Upper lobe of right lung (tissue), 1 donor: ENCODE data around the gene PDHB. TPM values are rescaled to one million over a fixed set of nuclear protein-coding genes. Genes with fewer than 3 reads are reported as not detected.

Experiments used
- ATAC-seq: fragments of 200-7000 bp; cut with Tn5 transposase; one replicate; pipeline ENCODE4 v1.9.1; 2020; ENCODE audit warnings: mild to moderate bottlenecking, moderate library complexity
- DNase-seq: peaks from one replicate; pipeline ENCODE4 v3.0.0-alpha.2; 2020
- H3K27ac ChIP-seq: fragments of 200-600 bp; one replicate; pipeline ENCODE4 v1.8.0; 2022
- H3K27me3 ChIP-seq: fragments of 200-600 bp; one replicate; pipeline ENCODE4 v1.8.0; 2022; ENCODE audit warnings: mild to moderate bottlenecking
- H3K36me3 ChIP-seq: fragments of 200-600 bp; one replicate; pipeline ENCODE4 v1.8.0; 2022
- H3K4me1 ChIP-seq: fragments of 200-600 bp; one replicate; pipeline ENCODE4 v1.8.0; 2022
- H3K4me3 ChIP-seq: fragments of 200-600 bp; one replicate; pipeline ENCODE4 v1.8.0; 2022; ENCODE audit warnings: mild to moderate bottlenecking
- H3K9me3 ChIP-seq: fragments of 200-600 bp; one replicate; pipeline ENCODE4 v1.8.0; 2022
- intact Hi-C: fragments of 100-400 bp; cut with DNase I; formaldehyde crosslinking; loops from one replicate; pipeline ENCODE4 v1.11.0; 2022
- total RNA-seq: library from RNA; stranded (reverse); fragmentation: NEBNext Ultra II Directional; extraction: Animal tissue kit (Norgen Biotek cat#: 25700); gene quantifications from one replicate; pipeline ENCODE4 v1.2.1, GENCODE V29; 2021
- TF ChIP-seq, protein P1 (sequence below): fragments of 200-600 bp; IDR thresholded peaks from one replicate; pipeline ENCODE4 v1.8.0; 2022; ENCODE audit warnings: antibody characterized with exemption
- donor health status: DM: no; HTN: yes; CAD: no; lungs with severe emphysema.

The PDHB gene
- total RNA-seq, 1 donor from 2014 or later: 49.6 TPM

- Histone ChIP-seq H3K9me3 (no peaks in the 10 kb centered on the region), H3K36me3 (peaks cover 4% of the 10 kb centered on the region), H3K4me1 (no peaks in the 10 kb centered on the region), H3K4me3 (no peak overlapping the region), H3K27me3 (no peaks in the 10 kb centered on the region), H3K27ac (no peak overlapping the region)
- TF ChIP-seq, protein P1, sequence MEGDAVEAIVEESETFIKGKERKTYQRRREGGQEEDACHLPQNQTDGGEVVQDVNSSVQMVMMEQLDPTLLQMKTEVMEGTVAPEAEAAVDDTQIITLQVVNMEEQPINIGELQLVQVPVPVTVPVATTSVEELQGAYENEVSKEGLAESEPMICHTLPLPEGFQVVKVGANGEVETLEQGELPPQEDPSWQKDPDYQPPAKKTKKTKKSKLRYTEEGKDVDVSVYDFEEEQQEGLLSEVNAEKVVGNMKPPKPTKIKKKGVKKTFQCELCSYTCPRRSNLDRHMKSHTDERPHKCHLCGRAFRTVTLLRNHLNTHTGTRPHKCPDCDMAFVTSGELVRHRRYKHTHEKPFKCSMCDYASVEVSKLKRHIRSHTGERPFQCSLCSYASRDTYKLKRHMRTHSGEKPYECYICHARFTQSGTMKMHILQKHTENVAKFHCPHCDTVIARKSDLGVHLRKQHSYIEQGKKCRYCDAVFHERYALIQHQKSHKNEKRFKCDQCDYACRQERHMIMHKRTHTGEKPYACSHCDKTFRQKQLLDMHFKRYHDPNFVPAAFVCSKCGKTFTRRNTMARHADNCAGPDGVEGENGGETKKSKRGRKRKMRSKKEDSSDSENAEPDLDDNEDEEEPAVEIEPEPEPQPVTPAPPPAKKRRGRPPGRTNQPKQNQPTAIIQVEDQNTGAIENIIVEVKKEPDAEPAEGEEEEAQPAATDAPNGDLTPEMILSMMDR: no peak
- no peak for ATAC-seq
- no peak for DNase-seq
- intact Hi-C loops: no loop called here
These were observed 55.9 kb downstream of the PDHB start for GRCh38 chr3:58377750-58378149.

Other genes with a start within 250 kb of the PDHB start
- 125 TPM for gene DNASE1L3, start 222.9 kb downstream of the PDHB start, total RNA-seq
- gene ABHD6, start 196.0 kb downstream of the PDHB start, total RNA-seq: 19.1 TPM
- 13.6 TPM for gene RPP14, start 127.6 kb downstream of the PDHB start, total RNA-seq
- 6.2 TPM for gene HTD2, start 127.3 kb downstream of the PDHB start, total RNA-seq
- 29.8 TPM for gene PXK, start 100.9 kb downstream of the PDHB start, total RNA-seq
- gene KCTD6, start 58.3 kb upstream of the PDHB start, total RNA-seq: 8.2 TPM
- gene ACOX2, start 103.4 kb upstream of the PDHB start, total RNA-seq: 20.1 TPM
- gene FAM107A, start 143.6 kb upstream of the PDHB start, total RNA-seq: 91.5 TPM
- 4.0 TPM for gene FAM3D, start 232.9 kb upstream of the PDHB start, total RNA-seq